GM21619 (cell line): ENCODE results near the gene PEX14.

Experiments
- ATAC-seq: cut with Tn5 transposase; IDR thresholded peaks from one replicate; pipeline ENCODE4 v1.9.1; 2021; ENCODE audit not compliant: unreplicated experiment

Gene PEX14

DNA sequence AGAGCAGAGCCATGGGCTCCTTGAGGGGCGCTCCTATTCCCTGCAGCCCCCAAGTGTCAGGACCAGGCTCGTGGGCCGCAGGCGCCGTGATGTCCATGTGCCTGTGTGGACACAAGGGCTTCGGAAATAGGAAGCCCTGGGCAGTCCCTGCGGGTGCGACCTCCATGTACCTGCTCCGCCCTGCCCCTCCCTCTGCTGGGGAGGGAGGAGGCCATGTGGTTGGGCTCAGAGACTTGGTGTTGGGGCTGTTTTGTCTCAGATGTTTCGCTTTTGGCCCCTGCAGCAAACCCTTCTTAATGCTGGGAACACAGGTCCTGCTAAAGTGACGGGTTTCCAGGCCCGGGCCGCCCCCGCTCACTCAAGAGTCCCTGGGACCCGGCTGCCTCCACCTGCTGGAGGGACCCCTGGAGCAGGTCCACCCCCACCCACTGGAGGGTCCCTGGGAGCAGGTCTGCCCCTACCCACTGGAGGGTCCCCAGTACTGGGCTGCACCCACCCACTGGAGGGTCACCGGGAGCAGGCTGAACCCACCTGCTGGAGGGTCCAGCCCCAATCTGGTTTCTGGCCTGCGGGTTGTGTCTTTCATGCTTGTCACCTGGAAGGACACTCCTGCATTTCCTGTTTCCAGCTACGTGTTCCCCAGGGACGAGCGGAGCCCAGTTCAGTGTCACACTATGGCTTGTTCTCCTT lies 156.5 kb downstream of the PEX14 start:
- ATAC-seq: no peak

DNA sequence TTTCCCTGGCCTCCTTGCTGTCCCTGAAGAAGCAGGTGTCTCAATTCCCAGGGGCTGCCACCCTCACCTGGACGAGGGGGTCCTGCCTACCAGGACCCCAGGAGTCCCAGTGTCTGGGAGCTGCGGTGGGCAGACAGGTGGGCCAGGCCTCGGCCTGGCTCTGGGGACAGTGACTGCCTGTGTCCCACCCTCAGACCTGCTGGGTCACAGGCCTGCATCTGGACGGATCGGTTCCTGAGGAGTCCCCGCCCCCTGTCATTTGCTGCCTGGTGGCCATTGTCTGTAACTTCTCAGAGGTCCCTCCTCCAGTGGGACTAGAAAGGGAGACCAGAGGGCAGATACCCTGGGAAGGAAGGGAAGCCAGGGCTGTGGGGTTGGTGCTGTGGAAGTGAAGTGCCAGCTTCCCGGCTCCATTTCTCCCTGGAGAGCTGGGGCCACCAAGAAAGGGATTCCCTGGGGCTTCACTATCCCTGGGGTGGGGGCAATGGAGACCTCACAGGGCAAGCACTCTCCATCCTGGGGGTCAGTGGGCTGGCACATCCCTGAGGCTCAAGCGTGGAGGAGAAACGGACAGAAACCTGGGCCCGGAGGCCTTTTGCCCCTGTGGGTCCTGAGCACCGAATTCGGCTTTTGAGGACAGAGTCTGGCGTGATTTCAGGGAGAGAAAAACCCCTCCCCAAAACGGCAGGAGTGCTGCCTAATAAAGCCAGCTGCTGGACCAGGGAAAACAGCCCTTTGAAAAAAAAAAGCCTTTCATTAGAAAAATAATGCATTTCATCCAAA lies 157.3 kb downstream of the PEX14 start:
- no peak for ATAC-seq

- no peak for ATAC-seq
Measured at GRCh38 chr1:10632691-10633090, 157.9 kb downstream of the PEX14 start.

GRCh38 chr1:10633416-10633815 lies 158.7 kb downstream of the PEX14 start:
- no peak for ATAC-seq

- ATAC-seq: no peak
Measured at GRCh38 chr1:10634075-10634427, 159.3 kb downstream of the PEX14 start.

DNA sequence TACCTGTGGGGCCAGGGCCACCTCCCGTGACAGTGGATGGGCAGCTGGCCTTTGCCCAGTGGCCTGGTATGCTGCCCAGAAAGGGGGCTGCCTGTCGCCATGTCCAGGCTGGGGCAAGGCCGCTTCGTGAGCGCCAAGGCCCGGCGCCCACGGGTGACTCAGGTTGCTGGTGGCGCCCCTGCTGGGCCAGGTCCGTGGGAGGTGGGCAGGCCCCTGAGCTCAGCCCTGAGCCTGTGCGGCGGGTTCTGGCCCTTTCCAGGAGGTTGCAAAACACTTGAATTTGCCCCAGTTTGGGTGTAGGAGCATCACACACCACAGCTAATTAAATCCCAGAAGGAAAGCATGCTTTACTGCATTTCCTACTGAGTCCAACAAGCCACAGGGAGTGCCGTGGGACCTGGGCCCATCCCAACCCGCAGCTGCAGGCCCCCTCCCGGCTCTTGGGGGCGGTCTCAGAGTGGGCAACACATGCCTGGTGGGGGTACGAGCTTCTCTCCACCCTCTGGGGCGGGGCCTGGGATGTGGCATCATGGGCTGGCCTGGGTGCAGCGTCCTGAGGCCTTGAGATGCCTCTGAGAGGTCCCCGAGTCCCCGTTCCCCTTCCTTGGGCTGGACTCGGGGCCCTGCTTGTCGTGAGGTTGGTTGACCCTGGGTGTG lies 159.8 kb downstream of the PEX14 start:
- ATAC-seq: no peak

GRCh38 chr1:10635085-10635896 lies 160.5 kb downstream of the PEX14 start:
- no peak for ATAC-seq

DNA sequence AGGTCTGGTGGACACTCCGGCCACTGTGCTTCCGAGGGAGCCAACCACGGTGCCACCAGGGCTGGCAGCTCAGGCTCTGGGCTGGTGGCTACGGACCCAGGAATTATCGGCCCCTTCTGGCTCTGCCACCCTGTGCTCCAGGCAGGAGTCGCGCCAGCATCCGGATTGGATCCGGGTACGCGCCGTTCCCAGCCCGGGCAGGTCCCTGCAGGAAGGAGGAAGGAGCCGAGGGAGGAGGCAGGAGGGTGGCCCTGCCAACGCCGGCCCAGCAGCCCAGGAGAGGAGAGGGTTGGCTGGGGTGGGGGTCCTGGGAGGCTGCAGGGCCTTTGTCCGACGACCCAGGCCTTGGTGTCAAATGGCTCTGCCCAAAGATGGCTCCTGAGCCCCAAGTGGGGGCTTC lies 161.2 kb downstream of the PEX14 start:
- no peak for ATAC-seq

DNA sequence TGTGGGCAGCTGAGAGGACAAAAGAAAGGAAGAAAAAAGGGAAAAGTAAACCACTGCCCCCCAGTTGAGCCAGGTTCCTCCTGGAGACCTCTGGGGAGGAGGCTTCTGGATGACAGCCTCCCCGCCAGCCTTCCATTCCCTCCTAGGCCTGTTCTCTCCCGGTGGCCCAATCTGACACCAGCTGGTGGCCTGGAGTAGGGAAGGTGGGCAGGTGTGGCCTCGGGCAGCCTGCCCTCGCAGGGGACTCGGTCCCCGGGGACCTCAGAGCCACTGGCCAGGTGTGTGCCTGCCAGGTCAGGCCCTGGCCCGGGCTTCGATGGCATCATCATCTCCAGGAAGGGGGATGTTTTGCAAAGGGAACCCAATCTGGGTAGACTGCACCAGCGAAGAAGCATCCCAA lies 162.7 kb downstream of the PEX14 start:
- no peak for ATAC-seq

DNA sequence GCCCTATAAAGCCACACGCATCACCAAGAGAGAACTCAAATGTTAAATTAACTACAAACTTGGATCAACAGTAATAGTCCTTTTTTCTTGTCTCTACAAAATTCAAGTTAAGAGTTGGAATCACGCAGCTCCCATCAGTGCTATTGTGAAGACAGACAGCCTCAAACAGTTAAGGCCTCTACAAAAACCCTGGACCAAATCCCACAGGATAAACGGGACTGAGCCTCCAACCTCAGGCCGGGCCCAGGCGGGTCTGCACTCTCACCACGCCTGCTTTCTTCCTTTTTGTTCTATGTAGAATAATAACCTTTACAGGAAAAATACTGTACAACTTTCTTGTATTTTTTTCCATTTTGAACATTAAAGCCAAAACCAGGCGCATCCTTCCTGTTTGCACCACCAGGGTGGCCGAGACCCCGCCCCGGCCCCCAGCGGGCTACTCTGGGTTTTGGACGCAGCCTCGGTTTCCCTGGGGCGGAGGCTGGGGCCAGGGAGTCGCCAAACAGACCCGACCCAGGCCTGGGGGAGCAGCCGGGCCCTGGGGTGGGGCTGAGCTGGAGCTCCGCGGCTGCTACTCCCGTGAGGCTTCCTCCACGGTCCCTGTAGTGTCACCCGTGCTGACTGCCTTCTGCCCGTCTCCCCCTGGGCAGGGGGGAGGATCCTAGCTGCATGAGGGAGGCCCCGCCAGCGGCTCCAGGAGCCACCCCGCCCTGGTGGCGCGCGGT lies 163.2 kb downstream of the PEX14 start:
- no peak for ATAC-seq

DNA sequence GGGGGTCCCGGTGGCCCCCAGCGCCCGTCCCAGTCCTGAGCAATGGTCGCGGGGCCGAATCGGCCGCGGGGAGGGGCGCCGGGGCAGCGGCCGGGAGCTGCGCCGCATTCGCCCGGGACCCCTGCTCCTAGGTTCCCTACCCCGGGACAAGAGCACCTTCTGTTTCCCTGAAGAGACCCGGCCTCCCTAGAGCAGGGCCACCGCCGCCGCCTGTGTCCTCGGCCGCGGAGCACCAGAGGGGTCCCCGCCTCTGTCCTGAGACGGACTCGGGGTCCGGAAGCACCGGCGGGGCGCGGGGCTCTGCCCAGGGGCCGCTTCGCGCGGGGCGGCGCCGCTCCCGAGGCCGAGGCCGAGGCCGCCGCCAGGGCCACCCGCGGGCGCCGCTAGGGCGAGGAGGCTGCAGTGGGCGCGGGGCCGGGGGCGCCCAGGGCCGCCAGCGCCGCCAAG lies 163.8 kb downstream of the PEX14 start:
- no peak for ATAC-seq

DNA sequence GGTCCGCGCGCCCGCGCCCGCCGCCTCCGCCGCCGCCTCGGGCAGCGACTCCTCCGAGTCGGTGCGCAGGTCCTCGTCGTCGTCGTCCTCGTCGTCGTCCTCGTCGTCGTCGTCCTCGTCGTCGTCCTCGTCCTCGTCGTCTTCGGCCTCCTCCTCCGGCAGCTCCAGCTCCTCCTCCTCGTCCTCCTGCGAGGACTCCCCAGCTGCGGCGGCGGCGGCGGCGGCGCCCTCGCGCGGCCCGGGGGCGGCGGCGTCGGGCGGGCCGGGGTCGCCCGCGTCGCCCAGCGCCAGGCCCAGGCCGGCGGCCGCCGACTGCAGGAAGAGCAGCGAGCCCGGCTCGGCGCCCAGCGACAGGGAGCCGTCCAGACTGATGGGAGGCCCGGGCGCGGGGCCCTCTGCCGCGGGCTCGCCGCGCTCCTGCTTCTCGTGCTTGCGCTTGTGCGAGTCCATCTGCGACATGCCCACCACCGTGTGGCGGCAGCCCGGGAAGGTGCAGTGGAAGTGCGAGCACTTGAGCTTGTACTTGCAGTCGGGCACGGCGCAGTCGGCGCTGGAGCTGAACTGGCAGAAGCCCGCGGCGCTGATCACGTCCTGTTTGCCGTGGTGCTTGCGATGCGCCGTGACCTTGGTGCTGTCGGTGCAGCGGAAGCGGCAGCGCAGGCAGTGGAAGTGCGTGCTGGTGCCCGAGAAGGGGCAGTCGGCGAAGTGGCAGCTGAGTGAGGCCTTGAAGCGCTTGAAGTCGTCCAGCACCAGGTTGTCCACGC lies 164.4 kb downstream of the PEX14 start:
- ATAC-seq: no peak

DNA sequence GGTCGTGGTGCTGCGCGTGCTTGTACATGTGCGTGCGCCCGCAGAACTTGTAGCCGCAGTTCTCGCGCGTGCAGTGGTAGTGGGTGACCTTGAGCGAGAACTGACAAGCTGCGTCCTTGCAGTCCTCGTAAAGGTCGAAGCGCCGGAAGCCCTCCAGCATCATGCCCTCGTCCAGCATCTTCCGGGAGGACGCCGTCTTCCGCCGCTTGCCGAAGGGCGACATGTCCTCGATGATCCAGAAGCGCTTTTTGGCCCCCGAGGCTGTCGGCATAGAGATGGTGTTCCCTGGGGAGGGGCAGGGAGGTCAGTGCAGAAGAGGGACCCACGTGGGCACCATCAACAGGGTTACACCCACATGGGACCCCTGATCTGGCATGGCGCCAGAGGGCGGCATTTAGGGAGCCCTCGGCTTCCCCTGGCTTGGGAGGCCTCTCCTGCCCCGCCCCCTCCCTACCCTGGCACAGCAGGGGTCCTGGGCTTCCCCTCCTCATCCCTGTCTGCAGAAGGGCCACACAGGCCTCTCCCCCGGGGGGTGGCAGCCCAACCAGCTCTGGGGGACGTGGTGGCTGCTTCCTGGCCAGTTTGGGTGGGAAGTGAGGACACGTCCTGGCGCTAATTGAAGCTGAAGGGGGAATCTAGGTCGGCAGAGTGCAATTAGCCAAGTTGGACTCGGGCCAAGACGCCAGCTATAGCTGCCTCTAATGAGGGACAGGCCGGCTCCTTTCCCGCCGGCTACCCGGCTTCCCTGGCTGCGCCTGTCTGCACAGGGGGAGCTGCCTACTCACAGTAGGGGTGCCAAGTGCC lies 165.2 kb downstream of the PEX14 start:
- no peak for ATAC-seq

- no peak for ATAC-seq
Measured at GRCh38 chr1:10640843-10641553, 166.2 kb downstream of the PEX14 start.

GRCh38 chr1:10641976-10642375 lies 167.2 kb downstream of the PEX14 start:
- no peak for ATAC-seq

- ATAC-seq: no peak
Measured at GRCh38 chr1:10642403-10643080, 167.8 kb downstream of the PEX14 start.

DNA sequence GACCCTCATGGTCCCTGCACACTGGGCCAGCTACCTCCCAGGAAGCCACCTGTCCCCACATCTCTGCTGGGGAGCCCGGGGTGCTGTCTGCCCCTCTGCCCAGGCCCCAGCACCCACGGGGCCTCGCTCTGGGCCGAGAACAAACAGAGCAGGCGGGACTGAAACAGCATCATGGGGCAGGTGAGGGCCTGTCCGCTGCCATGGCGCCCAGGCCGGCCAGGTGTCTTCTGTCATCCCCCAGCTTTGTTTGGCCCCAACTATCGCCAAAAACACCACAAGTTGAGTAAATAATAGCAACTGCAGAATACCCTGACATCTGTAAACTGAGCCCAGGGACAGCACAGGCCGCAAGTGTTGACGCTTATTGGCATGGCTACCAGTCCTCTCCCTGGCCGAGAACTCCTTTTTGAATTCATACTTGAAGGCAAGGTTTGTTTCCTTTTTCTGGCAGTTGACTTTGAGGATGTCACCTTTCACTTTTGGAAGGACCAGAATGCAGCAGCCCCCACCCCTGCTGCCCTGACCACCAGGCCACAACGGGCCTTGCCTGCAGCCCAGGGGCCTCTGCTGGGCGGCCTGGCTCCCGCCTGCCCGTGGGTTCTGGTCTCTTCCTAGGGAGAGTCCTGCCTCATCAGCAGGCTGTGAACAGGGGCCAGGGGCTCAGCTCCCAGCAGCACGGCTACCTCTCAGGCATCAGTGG lies 169.0 kb downstream of the PEX14 start:
- ATAC-seq: no peak
